ENCODE data around the gene PAQR6.

PAQR6 gene

GRCh38 chr1:156247460-156248322, at the start of gene PAQR6:
PAQR6 (minus strand) TSS chr1:156248056; CDS start chr1:156246731, 1,325 bp downstream.
- no peak for DNase-seq

GRCh38 chr1:156295391-156295947, 47.6 kb upstream of the PAQR6 start, which contains the start of gene GLMP:
GLMP (minus strand) TSS chr1:156295679; CDS start chr1:156295645, 34 bp downstream.
- DNase-seq, result peak; percentile 32

GRCh38 chr1:156293895-156294294, 46.0 kb upstream of the PAQR6 start:
- DNase-seq, result no peak

- no peak for DNase-seq
Measured at GRCh38 chr1:156293098-156293434, 45.2 kb upstream of the PAQR6 start.

- DNase-seq, result peak; percentile 88
Measured at GRCh38 chr1:156291226-156292061, 43.6 kb upstream of the PAQR6 start.

GRCh38 chr1:156289857-156290256, 42.0 kb upstream of the PAQR6 start:
- DNase-seq, result no peak

GRCh38 chr1:156286061-156286460, 38.2 kb upstream of the PAQR6 start:
- DNase-seq, result no peak

GRCh38 chr1:156285437-156285836, 37.6 kb upstream of the PAQR6 start:
- no peak for DNase-seq

GRCh38 chr1:156284757-156285156, 36.9 kb upstream of the PAQR6 start:
- DNase-seq, result no peak

GRCh38 chr1:156284112-156284511, 36.3 kb upstream of the PAQR6 start, which contains the start of gene TMEM79:
TMEM79 (plus strand) TSS chr1:156284325; CDS start chr1:156285227, 902 bp downstream.
- DNase-seq, result no peak

- no peak for DNase-seq
Measured at GRCh38 chr1:156283521-156283920, 35.7 kb upstream of the PAQR6 start.

- DNase-seq, result peak; percentile 99
Measured at GRCh38 chr1:156282479-156283222, 34.8 kb upstream of the PAQR6 start, which contains the start of gene SMG5. SMG5 (minus strand) TSS chr1:156282825; CDS start chr1:156282680, 145 bp downstream.

- peak; percentile 58 for DNase-seq
Measured at GRCh38 chr1:156281693-156282478, 34.0 kb upstream of the PAQR6 start.

GRCh38 chr1:156281281-156281680, 33.4 kb upstream of the PAQR6 start:
- DNase-seq, result no peak

GRCh38 chr1:156279837-156280236, 32.0 kb upstream of the PAQR6 start:
- DNase-seq, result no peak

- no peak for DNase-seq
Measured at GRCh38 chr1:156276966-156277381, 29.1 kb upstream of the PAQR6 start.

- no peak for DNase-seq
Measured at GRCh38 chr1:156276532-156276931, 28.7 kb upstream of the PAQR6 start.

GRCh38 chr1:156270314-156270713, 22.5 kb upstream of the PAQR6 start:
- DNase-seq, result no peak

GRCh38 chr1:156268336-156268735, 20.5 kb upstream of the PAQR6 start:
- DNase-seq, result no peak

GRCh38 chr1:156266051-156266450, 18.2 kb upstream of the PAQR6 start:
- DNase-seq, result no peak

- no peak for DNase-seq
Measured at GRCh38 chr1:156263288-156263655, 15.4 kb upstream of the PAQR6 start.

Data from NCI-H526 treated with DMSO at 0.1 percent for 48 hours (cell line).